CD14-positive monocyte (primary cell): ENCODE measurements around the gene RAB25. TPM values are rescaled to one million over a fixed set of nuclear protein-coding genes. Genes with fewer than 3 reads are reported as not detected.

Source experiments
- DNase-seq, 3 donors: peaks; one replicate each; pipeline ENCODE4 v3.0.0-alpha.2; 2011 to 2022
- H2AFZ ChIP-seq: 2 replicates; pipeline ENCODE4 v1.6.0; 2012; ENCODE audit warnings: mild to moderate bottlenecking, low read depth, low read length, inconsistent platforms; ENCODE audit not compliant: insufficient read depth, poor library complexity, severe bottlenecking
- H3K27ac ChIP-seq, 2 donors: 1 replicate in 1 of 2; 2 replicates in 1 of 2; pipeline ENCODE4 v1.5.1; 2012 to 2013; ENCODE audit warnings: low read length in 2 of 2, control low read depth in 1 of 2, inconsistent platforms in 1 of 2, low read depth in 1 of 2, mild to moderate bottlenecking in 1 of 2
- H3K27me3 ChIP-seq, 2 donors: one replicate each; pipeline versions ENCODE4 v1.6.0 to v1.6.1; 2011 to 2013; ENCODE audit warnings: low read length in 2 of 2; ENCODE audit not compliant: control insufficient read depth in 2 of 2, insufficient read depth in 2 of 2
- H3K36me3 ChIP-seq, 2 donors: replicated peaks in 1 of 2; 1 replicate in 1 of 2; 2 replicates in 1 of 2; pipeline versions ENCODE4 v1.5.1 to v1.6.1; 2012 to 2013; ENCODE audit warnings: low read length in 2 of 2, control low read depth in 1 of 2, inconsistent platforms in 1 of 2, mild to moderate bottlenecking in 1 of 2; ENCODE audit not compliant: insufficient read depth in 2 of 2, control insufficient read depth in 1 of 2
- H3K4me1 ChIP-seq, 2 donors: 1 replicate in 1 of 2; 2 replicates in 1 of 2; pipeline versions ENCODE4 v1.5.1 to v1.6.1; 2012 to 2013; ENCODE audit warnings: low read length in 2 of 2, control low read depth in 1 of 2, inconsistent platforms in 1 of 2, mild to moderate bottlenecking in 1 of 2, moderate library complexity in 1 of 2; ENCODE audit not compliant: insufficient read depth in 2 of 2, control insufficient read depth in 1 of 2
- H3K4me2 ChIP-seq: replicated peaks from 2 replicates; pipeline ENCODE3; 2012; ENCODE audit warnings: low read length, moderate library complexity, mild to moderate bottlenecking; ENCODE audit not compliant: poor library complexity, severe bottlenecking; ENCODE audit errors: extremely low read depth
- H3K4me3 ChIP-seq, 3 experiments: fragments of 200-600 bp in 1 of 3; sonication (generic) in 1 of 3; replicated peaks in 1 of 3; 1 replicate in 2 of 3; 2 replicates in 1 of 3; pipeline ENCODE4 v1.5.1; 2011 to 2013; ENCODE audit warnings: low read length in 3 of 3, mild to moderate bottlenecking in 3 of 3, control low read depth in 2 of 3, low read depth in 2 of 3, inconsistent platforms in 1 of 3, moderate library complexity in 1 of 3
- H3K79me2 ChIP-seq: 2 replicates; pipeline ENCODE4 v1.6.0; 2012; ENCODE audit warnings: mild to moderate bottlenecking, control low read depth, inconsistent platforms, low read length, moderate library complexity; ENCODE audit not compliant: insufficient read depth
- H3K9ac ChIP-seq: 2 replicates; pipeline ENCODE4 v1.6.0; 2017; ENCODE audit warnings: low read length, mild to moderate bottlenecking; ENCODE audit not compliant: insufficient read depth, poor library complexity, severe bottlenecking
- H3K9me3 ChIP-seq, 2 donors: replicated peaks in 1 of 2; 1 replicate in 1 of 2; 2 replicates in 1 of 2; pipeline versions ENCODE4 v1.5.1 to v1.6.1; 2012 to 2013; ENCODE audit warnings: low read length in 2 of 2, control low read depth in 1 of 2; ENCODE audit not compliant: control insufficient read depth in 1 of 2, insufficient read depth in 1 of 2
- H4K20me1 ChIP-seq: 2 replicates; pipeline ENCODE4 v1.6.0; 2012; ENCODE audit warnings: mild to moderate bottlenecking, low read length, control low read depth, moderate library complexity; ENCODE audit not compliant: insufficient read depth
- H3K27ac Mint-ChIP-seq, 7 donors: one replicate each; pipeline ENCODE4 v1.8.0; 2020; ENCODE audit warnings: mild to moderate bottlenecking in 7 of 7, mixed read lengths in 7 of 7, moderate library complexity in 6 of 7, inconsistent platforms in 2 of 7
- H3K27me3 Mint-ChIP-seq, 3 donors: one replicate each; pipeline ENCODE4 v1.8.0; 2021 to 2022; ENCODE audit warnings: low read depth in 3 of 3, mild to moderate bottlenecking in 3 of 3, mixed read lengths in 3 of 3, moderate library complexity in 3 of 3, inconsistent platforms in 1 of 3
- H3K36me3 Mint-ChIP-seq, 2 donors: one replicate each; pipeline ENCODE4 v1.8.0; 2020; ENCODE audit warnings: mixed read lengths in 2 of 2, inconsistent platforms in 1 of 2, mild to moderate bottlenecking in 1 of 2
- H3K4me1 Mint-ChIP-seq: one replicate; pipeline ENCODE4 v1.8.0; 2020; ENCODE audit warnings: mild to moderate bottlenecking, mixed read lengths
- H3K4me3 Mint-ChIP-seq, 2 donors: one replicate each; pipeline ENCODE4 v1.8.0; 2020; ENCODE audit warnings: mild to moderate bottlenecking in 2 of 2, mixed read lengths in 2 of 2, moderate library complexity in 1 of 2
- H3K9me3 Mint-ChIP-seq, 7 donors: one replicate each; pipeline ENCODE4 v1.8.0; 2020 to 2022; ENCODE audit warnings: mixed read lengths in 7 of 7, mild to moderate bottlenecking in 6 of 7, moderate library complexity in 6 of 7, inconsistent platforms in 2 of 7
- CTCF ChIP-seq: fragments of 200-600 bp; IDR thresholded peaks from one replicate; pipeline ENCODE4 v1.8.0; 2022; ENCODE audit warnings: antibody characterized with exemption, mild to moderate bottlenecking
- WGBS: methylation state at CpG from one replicate; pipeline ENCODE4 v1.1.5; 2013; ENCODE audit warnings: missing lambda C conversion rate; ENCODE audit not compliant: insufficient coverage; 5-methylcytosine and 5-hydroxymethylcytosine counted together
- intact Hi-C, 2 donors: fragments of 100-400 bp; cut with micrococcal nuclease; formaldehyde crosslinking; loops; one replicate each; pipeline versions ENCODE4 v1.15.0 to v1.15.1; 2023
- polyA plus RNA-seq, 3 donors: library from polyadenylated mRNA; depleted of rRNA in 1 of 3; unstranded in 2 of 3; stranded (reverse) in 1 of 3; fragments of 300-500 nt in 2 of 3; fragments of >200 nt in 1 of 3; fragmentation: Illumina TruSeq in 2 of 3; gene quantifications; 1 replicate in 2 of 3; 2 replicates in 1 of 3; pipeline ENCODE4 v1.2.3, GENCODE V29; 2012 to 2021

The RAB25 gene
- polyA plus RNA-seq, 3 donors, result 0.23 TPM; not detected in 2

- Mint-ChIP-seq H3K27ac (no peak overlapping the region), H3K4me1 (no peaks in the 10 kb centered on the region), H3K27me3 (no peaks in the 10 kb centered on the region), H3K9me3 (no peaks in the 10 kb centered on the region), H3K36me3 (peaks cover 35 to 45% of the 10 kb centered on the region in 2 donors), H3K4me3 (no peak overlapping the region)
- Histone ChIP-seq H3K9ac (no peak overlapping the region), H3K27ac (no peak overlapping the region), H3K36me3 (peaks cover 20 to 37% of the 10 kb centered on the region in 2 donors), H2AFZ (no peak overlapping the region), H3K27me3 (no peaks in the 10 kb centered on the region), H3K79me2 (no peaks in the 10 kb centered on the region), H3K4me2 (no peak overlapping the region), H3K9me3 (no peaks in the 10 kb centered on the region), H3K4me1 (no peaks in the 10 kb centered on the region), H4K20me1 (no peaks in the 10 kb centered on the region), H3K4me3 (no peak overlapping the region)
- 100% methylated on average over 1 of the region's 3 CpGs for WGBS
- intact Hi-C loops, result no loop called here
- DNase-seq, result no peak
- no peak for TF ChIP-seq CTCF
Observed at GRCh38 chr1:156042828-156043227, 18.1 kb upstream of the RAB25 start.

DNA sequence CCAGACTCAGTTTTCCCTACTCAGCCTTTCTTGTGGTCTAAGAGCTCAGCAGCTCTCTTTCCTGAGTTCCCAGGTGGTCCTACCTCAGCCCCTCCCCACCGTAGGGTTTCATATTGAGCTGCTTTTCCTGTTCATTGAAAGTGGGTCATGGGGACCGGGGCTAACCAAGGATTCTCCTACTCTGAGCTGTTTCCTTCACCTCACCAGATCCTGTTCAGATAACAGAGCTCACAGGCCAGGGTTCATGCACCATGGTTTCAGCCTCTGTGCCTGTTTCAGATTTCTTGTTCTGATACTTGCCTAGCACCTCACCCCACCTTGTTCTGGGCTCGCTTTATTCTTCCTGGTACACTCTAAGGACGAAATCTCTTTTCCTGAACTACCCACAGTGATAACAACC is 15.9 kb upstream of the RAB25 start:
- Histone ChIP-seq H3K4me2 (no peak overlapping the region), H3K9me3 (no peaks in the 10 kb centered on the region), H3K27ac (no peak overlapping the region), H3K9ac (no peak overlapping the region), H3K4me1 (no peaks in the 10 kb centered on the region), H3K36me3 (peaks cover 28 to 53% of the 10 kb centered on the region in 2 donors), H4K20me1 (no peaks in the 10 kb centered on the region), H3K27me3 (no peaks in the 10 kb centered on the region), H3K79me2 (no peaks in the 10 kb centered on the region), H3K4me3 (no peak overlapping the region), H2AFZ (no peak overlapping the region)
- H3K9me3 Mint-ChIP-seq, result no peaks in the 10 kb centered on the region
- peaks cover 4% of the 10 kb centered on the region for H3K4me1 Mint-ChIP-seq
- H3K27me3 Mint-ChIP-seq, result peaks cover 0 to 2% (median 0%) of the 10 kb centered on the region in 3 donors
- WGBS, result 93% methylated on average over 4 of the region's 4 CpGs
- no peak for TF ChIP-seq CTCF
- peaks cover 47% of the 10 kb centered on the region in 2 donors for H3K36me3 Mint-ChIP-seq
- intact Hi-C loops, result no loop called here
- no peak for DNase-seq
- no peak overlapping the region for H3K4me3 Mint-ChIP-seq
- no peak overlapping the region for H3K27ac Mint-ChIP-seq
